ENCODE data around the gene TMEM39A.

The TMEM39A gene

GRCh38 chr3:119453822-119454221 is 9.6 kb downstream of the TMEM39A start:
- no peak for DNase-seq

- DNase-seq, result no peak
Measured at GRCh38 chr3:119444590-119444989, 18.8 kb downstream of the TMEM39A start.

- DNase-seq, result no peak
Measured at GRCh38 chr3:119443179-119443578, 20.2 kb downstream of the TMEM39A start.

- no peak for DNase-seq
Measured at GRCh38 chr3:119437691-119438258, 25.6 kb downstream of the TMEM39A start.

GRCh38 chr3:119436977-119437376 is 26.4 kb downstream of the TMEM39A start:
- DNase-seq, result no peak

GRCh38 chr3:119434703-119435102 is 28.7 kb downstream of the TMEM39A start:
- no peak for DNase-seq

- no peak for DNase-seq
Measured at GRCh38 chr3:119433613-119434325, 29.6 kb downstream of the TMEM39A start.

GRCh38 chr3:119428538-119428937 is 34.9 kb downstream of the TMEM39A start:
- no peak for DNase-seq

- no peak for DNase-seq
Measured at GRCh38 chr3:119427669-119428068, 35.7 kb downstream of the TMEM39A start.

- no peak for DNase-seq
Measured at GRCh38 chr3:119420196-119420595, 43.2 kb downstream of the TMEM39A start.

GRCh38 chr3:119418641-119419040 is 44.8 kb downstream of the TMEM39A start:
- DNase-seq, result no peak

GRCh38 chr3:119417771-119418512 is 45.5 kb downstream of the TMEM39A start:
- no peak for DNase-seq

- no peak for DNase-seq
Measured at GRCh38 chr3:119416873-119417272, 46.5 kb downstream of the TMEM39A start.

- DNase-seq, result no peak
Measured at GRCh38 chr3:119413603-119414280, 49.7 kb downstream of the TMEM39A start.

GRCh38 chr3:119409844-119410243 is 53.6 kb downstream of the TMEM39A start:
- no peak for DNase-seq

GRCh38 chr3:119408243-119408950 is 55.0 kb downstream of the TMEM39A start:
- no peak for DNase-seq

- DNase-seq, result no peak
Measured at GRCh38 chr3:119405315-119405714, 58.1 kb downstream of the TMEM39A start.

GRCh38 chr3:119403201-119403600 is 60.2 kb downstream of the TMEM39A start:
- DNase-seq, result no peak

GRCh38 chr3:119402791-119403190 is 60.6 kb downstream of the TMEM39A start:
- no peak for DNase-seq

- no peak for DNase-seq
Measured at GRCh38 chr3:119401503-119402440, 61.6 kb downstream of the TMEM39A start.

- no peak for DNase-seq
Measured at GRCh38 chr3:119401069-119401468, 62.3 kb downstream of the TMEM39A start.

- no peak for DNase-seq
Measured at GRCh38 chr3:119400466-119400865, 62.9 kb downstream of the TMEM39A start.
